ENCODE results near the gene CXCL12.

CXCL12 gene

DNA sequence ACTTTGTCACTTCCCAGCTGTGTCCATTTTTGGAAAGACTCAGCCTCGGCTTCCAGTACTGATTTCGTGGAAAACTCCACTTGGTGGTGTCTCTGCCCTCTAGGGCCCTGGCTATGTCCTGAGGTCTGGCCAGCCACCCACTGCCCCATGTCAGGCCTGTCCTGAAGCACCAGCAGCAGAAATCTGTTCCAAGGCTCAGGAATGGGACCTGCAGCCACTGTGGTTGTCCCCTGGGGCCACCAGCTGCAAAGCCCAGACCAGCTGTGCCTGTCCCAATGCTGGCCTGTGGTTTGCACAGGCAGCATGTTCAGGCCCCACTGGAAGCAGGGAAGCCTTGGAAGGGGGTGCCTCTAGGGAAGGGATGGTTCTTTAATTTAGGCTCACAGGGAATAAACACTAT is 21.2 kb downstream of the CXCL12 start:
- DNase-seq (ENCODE audit: low read depth, low spot score): no peak

GRCh38 chr10:44362866-44363711 is 21.8 kb downstream of the CXCL12 start:
- no peak for DNase-seq (ENCODE audit: low read depth, low spot score)

- DNase-seq (ENCODE audit: low read depth, low spot score): peak; percentile 3
These were observed 23.8 kb downstream of the CXCL12 start for GRCh38 chr10:44361109-44361508.

DNA sequence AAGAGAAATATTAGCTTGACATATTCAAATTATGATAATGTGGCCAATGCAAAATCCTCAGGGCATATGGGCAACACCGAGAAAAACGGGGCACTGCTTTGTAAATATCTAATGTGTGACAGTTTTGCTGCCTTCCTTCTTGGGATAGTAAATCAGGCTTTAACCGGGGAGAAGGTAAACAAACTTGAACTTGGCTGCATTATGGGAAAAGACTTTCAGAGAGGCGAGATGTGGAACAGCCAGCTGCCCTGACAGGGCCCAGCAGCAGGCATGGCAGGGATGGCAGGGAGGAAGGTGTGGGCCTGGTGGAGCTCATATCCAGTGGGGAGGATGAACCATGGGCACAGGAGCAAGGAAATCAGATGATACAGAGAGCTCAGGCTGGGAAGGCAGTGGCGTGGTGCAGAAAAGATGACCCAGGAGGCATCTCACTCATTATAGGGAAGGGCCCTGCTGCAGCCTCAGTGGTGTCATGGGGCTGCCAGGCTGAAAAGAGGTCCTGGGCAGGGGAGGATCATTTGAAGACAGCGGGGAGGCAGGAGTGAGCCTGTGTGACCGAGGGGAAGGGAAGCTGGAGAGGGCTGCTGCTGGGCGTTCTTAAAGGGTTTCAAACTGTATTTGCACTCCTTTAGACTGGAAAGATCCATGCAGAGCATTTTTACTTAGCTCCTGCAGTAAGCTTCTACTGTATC is 26.7 kb downstream of the CXCL12 start:
- DNase-seq (ENCODE audit: low read depth, low spot score): no peak

GRCh38 chr10:44357023-44357540 is 27.8 kb downstream of the CXCL12 start:
- DNase-seq (ENCODE audit: low read depth, low spot score): no peak

DNA sequence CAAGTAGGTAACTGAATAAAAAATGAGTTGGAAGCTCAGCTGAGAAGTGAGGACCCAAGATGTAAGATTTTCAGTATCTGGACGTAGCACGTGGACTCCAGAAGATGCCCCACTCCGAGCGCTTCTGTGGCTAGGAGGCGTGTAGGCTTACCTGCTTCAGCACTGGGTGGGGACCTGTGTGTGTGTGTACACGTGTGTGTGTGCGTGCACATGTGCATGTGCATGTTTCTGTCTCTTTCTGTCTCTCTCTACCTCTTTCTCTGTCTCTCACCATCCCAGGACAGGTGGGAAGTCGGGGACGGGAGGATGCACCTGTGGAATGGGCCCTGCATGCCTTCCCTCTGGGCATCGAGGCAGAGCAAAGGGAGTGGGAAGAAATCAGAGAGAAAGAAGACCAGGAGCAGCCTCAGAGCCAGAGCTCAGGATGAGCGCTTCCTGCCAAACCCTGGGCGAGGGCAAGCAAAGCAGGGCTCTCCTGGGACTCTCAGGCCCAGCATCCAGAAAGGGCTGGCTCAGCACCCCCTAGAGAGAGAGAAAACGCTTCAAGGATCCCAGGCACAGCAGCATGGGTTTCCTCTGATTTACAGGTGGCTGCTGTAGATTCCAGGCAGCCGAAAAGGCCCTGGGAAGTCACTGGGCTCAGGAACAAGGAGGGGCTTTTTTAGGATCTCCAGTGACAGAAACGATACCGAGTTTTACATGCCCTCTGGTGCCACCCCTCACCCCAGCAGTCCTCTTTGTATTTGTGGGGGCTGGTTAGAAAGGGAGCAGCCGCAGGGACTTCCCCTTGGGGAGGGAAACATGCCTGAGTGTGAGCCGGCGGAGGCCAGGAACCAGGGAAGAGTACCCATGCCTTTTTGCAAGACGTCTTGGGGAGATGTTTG is 28.5 kb downstream of the CXCL12 start:
- DNase-seq (ENCODE audit: low read depth, low spot score): no peak

DNA sequence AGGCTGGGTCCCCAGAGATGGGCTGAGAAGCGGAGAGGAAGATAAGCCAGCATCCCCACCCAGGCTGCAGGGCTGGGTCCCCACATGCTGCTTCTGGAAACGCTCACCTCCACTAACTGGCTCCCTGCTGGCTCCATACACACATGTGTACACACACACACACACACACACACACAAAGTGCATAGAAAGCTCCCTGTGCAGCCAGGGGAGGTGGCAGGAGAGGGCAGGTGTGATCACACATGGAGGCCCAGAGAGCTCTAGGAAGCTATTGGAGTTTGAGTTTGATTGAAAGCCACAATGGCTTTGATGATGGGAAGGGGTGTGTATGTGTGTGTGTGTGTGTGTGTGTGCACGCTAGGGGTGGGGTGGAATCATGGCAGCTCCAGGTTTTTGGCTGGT is 29.3 kb downstream of the CXCL12 start:
- no peak for DNase-seq (ENCODE audit: low read depth, low spot score)

DNA sequence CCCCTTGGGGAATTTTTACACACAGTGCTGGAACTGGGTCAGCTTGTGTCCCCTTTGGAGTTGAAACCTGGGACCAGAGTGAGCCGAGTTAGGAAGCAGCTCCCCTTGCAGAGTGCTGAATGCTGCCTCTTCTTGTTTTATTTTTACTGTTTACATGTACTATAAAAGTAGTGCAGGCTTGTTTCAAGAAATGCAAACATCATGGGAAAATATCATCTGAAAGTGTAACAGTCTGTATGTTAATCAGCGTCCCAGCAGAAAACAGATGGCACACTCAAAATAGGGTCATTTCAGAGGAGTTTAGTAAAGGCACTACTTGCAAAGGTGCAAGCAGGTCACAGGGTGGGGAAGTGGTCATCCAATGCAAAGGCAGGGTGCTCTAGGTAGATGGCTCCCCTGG is 30.1 kb downstream of the CXCL12 start:
- no peak for DNase-seq (ENCODE audit: low read depth, low spot score)

- DNase-seq (ENCODE audit: low read depth, low spot score): no peak
These were observed 31.2 kb downstream of the CXCL12 start for GRCh38 chr10:44353721-44354120.

GRCh38 chr10:44353128-44353390 is 31.8 kb downstream of the CXCL12 start:
- no peak for DNase-seq (ENCODE audit: low read depth, low spot score)

GRCh38 chr10:44352316-44353127 is 32.4 kb downstream of the CXCL12 start:
- peak; percentile 11 for DNase-seq (ENCODE audit: low read depth, low spot score)

DNA sequence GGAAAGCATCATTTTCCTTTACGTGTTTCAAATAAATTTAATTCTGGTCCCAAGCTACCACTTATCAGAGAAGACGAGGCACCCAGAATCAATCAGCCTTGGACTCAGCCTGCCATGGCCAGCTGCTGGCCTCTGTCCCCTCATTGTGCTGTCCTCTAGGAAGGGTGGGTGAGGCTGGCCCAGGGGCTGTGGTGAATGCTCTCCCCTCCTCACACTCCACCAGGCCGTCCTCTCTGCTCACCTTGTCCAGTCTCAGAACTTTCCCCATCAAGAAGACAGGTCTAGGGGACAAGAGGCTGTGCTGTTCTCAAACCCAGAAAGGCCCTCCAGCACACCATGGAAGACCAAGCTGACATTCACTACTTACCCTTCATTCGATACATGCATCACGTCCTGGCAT is 36.4 kb downstream of the CXCL12 start:
- DNase-seq (ENCODE audit: low read depth, low spot score): no peak

DNA sequence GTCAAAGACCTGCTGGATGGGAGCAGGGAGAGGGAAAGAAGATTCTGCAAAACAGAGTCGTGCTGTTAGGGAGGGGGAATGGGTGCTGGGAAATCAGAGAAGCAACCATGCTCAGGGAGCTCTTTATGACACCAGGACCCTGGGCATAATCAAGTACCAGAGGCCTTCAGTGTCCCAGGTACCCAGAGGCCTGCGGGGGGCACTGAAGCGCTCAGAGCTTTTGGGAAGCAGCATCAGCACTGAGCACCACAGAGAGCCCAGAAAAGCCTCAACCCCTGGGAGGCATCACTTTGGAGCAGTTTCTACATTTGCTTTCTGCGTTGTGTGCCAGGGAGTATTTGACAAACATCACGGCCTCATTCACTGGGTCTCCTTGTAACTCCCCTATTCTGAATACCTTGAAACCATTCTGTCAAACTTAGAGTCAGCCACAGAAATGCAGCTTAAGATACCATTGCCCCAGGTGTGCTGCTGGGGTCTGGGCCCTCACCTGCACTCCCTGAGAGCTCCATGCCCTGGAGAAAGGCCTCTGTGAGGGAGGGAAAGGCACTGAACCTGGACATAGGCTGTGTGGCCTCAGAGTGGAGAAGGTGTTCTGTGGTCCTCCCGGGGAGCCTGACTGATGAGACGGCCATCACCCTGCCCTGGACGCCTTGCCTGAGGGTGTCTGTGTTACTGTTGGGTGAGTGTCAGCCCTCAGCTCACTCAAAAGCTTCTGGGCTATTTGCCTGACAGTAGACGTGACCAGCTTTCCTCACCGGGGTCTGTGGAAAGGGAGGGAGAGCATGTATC is 37.1 kb downstream of the CXCL12 start:
- no peak for DNase-seq (ENCODE audit: low read depth, low spot score)

DNA sequence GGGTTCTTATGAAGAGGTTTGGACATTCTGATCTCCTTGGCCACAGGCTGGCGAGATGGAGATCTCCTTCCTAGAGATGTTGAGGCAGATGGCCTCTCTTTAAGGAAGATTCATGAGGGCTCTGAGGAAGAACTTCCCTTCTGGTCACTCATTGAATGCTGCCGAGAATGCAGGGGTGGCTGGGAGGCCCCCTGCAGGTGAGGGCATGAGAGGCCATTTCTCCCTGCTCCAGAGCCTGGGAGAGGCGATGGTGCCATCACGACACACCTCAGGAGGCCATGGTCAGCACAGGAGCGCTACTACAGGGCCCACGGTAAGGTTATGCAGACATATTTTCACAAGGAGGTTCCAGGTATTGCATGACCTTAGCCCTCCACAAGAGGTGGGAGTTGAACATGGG is 40.2 kb downstream of the CXCL12 start:
- no peak for DNase-seq (ENCODE audit: low read depth, low spot score)

GRCh38 chr10:44343843-44344242 is 41.1 kb downstream of the CXCL12 start:
- no peak for DNase-seq (ENCODE audit: low read depth, low spot score)

- no peak for DNase-seq (ENCODE audit: low read depth, low spot score)
These were observed 43.0 kb downstream of the CXCL12 start for GRCh38 chr10:44341886-44342285.

GRCh38 chr10:44340557-44340956 is 44.3 kb downstream of the CXCL12 start:
- DNase-seq (ENCODE audit: low read depth, low spot score): no peak

GRCh38 chr10:44339218-44339617 is 45.7 kb downstream of the CXCL12 start:
- no peak for DNase-seq (ENCODE audit: low read depth, low spot score)

DNA sequence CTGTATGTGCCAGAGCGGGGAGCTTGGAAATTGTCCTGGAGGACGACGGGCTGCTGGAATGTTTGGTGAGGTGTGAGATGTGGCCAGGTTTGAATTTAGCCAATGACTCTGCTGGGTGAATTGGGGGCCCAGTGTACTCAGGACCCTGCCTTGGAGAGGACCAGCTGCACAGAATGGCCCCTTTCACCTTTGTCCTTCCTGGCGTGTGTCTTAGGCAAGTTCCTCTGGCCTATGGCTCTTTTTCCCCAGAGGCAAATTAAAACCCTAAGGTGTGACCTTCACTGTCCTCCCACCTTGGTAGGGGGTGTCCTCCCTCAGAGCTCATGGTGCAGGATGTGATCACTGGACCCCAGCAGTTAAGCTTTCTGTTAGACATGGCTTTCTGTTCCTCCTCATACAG is 47.8 kb downstream of the CXCL12 start:
- DNase-seq (ENCODE audit: low read depth, low spot score): no peak

DNA sequence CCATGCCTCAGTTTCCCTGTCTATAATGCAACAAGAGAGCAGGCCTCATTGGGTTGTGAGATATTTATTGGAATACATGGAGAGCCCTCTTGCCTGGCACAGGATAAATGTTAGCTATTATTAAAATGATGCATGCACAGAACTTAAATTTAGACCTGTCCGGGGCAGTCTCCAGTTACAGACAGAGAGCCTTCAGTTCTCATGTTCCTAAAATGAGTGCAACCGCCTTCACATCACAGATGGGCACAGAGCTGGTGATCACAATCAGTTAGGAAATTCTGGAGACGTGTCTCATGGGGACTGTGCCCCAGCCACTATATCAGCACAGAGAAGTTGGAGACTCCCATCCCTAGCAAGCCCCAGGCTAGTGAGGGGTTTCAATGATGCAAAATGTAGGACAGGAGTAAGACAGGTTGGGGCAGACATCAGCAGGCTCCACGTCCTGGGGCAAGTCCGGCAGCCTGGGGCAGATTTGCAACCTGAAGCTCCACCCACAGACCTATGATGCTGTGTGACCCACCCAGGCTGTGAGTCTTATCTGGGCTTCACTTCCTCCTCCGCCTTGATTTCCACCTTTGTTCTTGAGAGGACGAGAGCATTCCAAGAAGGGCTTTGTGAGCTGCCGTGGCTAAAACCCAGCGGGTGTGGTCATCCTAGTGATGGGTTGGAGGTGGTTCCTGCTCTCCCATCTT is 49.4 kb downstream of the CXCL12 start:
- no peak for DNase-seq (ENCODE audit: low read depth, low spot score)
